PFSK-1 (cell line): ENCODE data around the gene GPR180.

ENCODE experiments used
- FOXP2 ChIP-seq: optimal IDR thresholded peaks from 2 replicates; pipeline ENCODE3; 2011; ENCODE audit warnings: borderline replicate concordance, control low read depth, inconsistent platforms; ENCODE audit not compliant: insufficient read depth; ENCODE audit errors: extremely low read length, extremely low read depth
- POLR2AphosphoS5 ChIP-seq: IDR thresholded peaks from 2 replicates; pipeline ENCODE4 v1.6.1; 2012; ENCODE audit warnings: low read depth, mild to moderate bottlenecking, control low read depth, low read length, moderate library complexity
- SIN3A ChIP-seq: IDR thresholded peaks from 2 replicates; pipeline ENCODE4 v1.6.1; 2012; ENCODE audit warnings: mild to moderate bottlenecking, low read length, moderate library complexity, borderline replicate concordance; ENCODE audit not compliant: insufficient read depth
- TAF1 ChIP-seq: IDR thresholded peaks from 2 replicates; pipeline ENCODE4 v1.6.1; 2012; ENCODE audit warnings: low read length, control low read depth, borderline replicate concordance; ENCODE audit not compliant: insufficient read depth
- TF ChIP-seq, protein P1 (sequence below), 2 experiments: IDR thresholded peaks; 2 replicates each; pipeline versions ENCODE4 v1.6.1 to v1.8.0; 2011 to 2012; ENCODE audit warnings: low read depth in 2 of 2, low read length in 2 of 2, control low read depth in 1 of 2, inconsistent platforms in 1 of 2, mild to moderate bottlenecking in 1 of 2, moderate library complexity in 1 of 2; ENCODE audit not compliant: insufficient read depth in 1 of 2

DNA sequence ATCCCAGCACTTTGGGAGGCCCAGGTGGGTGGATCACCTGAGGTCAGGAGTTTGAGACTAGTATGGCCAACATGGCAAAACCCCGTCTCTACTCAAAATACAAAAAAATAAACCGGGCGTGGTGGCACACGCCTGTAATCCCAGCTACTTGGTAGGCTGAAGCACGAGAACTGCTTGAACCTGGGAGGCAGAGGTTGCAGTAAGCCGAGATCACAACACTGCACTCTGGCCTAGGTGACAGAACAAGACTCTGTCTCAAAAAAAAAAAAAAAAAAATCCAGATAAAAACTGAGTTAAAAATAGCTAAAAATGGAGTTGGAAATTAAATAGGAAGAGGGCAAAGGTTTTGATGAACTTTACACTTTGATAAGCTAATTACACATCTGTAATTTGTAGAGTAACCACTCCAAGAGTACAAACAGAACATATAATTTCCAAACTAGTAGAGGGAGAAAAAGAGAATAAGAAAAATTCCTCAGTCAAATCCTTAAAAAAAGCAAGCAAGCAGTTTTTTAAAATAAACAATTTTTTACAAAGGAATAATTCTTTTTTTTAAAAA is 16.0 kb upstream of the GPR180 start:
- TF ChIP-seq TAF1 = no peak
- TF ChIP-seq SIN3A = no peak
- TF ChIP-seq POLR2AphosphoS5 = no peak
- TF ChIP-seq, protein P1, sequence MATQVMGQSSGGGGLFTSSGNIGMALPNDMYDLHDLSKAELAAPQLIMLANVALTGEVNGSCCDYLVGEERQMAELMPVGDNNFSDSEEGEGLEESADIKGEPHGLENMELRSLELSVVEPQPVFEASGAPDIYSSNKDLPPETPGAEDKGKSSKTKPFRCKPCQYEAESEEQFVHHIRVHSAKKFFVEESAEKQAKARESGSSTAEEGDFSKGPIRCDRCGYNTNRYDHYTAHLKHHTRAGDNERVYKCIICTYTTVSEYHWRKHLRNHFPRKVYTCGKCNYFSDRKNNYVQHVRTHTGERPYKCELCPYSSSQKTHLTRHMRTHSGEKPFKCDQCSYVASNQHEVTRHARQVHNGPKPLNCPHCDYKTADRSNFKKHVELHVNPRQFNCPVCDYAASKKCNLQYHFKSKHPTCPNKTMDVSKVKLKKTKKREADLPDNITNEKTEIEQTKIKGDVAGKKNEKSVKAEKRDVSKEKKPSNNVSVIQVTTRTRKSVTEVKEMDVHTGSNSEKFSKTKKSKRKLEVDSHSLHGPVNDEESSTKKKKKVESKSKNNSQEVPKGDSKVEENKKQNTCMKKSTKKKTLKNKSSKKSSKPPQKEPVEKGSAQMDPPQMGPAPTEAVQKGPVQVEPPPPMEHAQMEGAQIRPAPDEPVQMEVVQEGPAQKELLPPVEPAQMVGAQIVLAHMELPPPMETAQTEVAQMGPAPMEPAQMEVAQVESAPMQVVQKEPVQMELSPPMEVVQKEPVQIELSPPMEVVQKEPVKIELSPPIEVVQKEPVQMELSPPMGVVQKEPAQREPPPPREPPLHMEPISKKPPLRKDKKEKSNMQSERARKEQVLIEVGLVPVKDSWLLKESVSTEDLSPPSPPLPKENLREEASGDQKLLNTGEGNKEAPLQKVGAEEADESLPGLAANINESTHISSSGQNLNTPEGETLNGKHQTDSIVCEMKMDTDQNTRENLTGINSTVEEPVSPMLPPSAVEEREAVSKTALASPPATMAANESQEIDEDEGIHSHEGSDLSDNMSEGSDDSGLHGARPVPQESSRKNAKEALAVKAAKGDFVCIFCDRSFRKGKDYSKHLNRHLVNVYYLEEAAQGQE (IDR thresholded peaks at IDR 0.05; ENCODE audit: insufficient read depth in 1 of 2, low read depth in 2 of 2, low read length in 2 of 2) = no peak
- TF ChIP-seq FOXP2 = no peak
